Naive thymus-derived CD4-positive, alpha-beta T cell (primary cell): ENCODE measurements around the gene FADS6. TPM values are rescaled to one million over a fixed set of nuclear protein-coding genes. Genes with fewer than 3 reads are reported as not detected.
"Not testable (repeated sequence)": the region's sequence is repeated elsewhere in the genome, so short reads cannot be mapped to it uniquely, and the experiment has no call there.

Source experiments
- ATAC-seq: fragments of 150-1000 bp; cut with Tn5 transposase; 2 replicates; pipeline ENCODE4 v1.10.0; 2021; ENCODE audit warnings: mild to moderate bottlenecking, moderate library complexity
- CTCF ChIA-PET: fragments of 350-600 bp; sonication (Branson Sonifier 250); formaldehyde crosslinking; loops from one replicate; lab custom pipeline; 2021; ENCODE audit warnings: antibody characterized with exemption; lab: Charles Lee
- POLR2A ChIA-PET: fragments of 350-600 bp; sonication (Branson Sonifier 250); formaldehyde crosslinking; loops from one replicate; lab custom pipeline; 2021; ENCODE audit warnings: antibody characterized with exemption, inconsistent platforms; lab: Charles Lee
- DNase-seq, 9 donors: peaks; one replicate each; pipeline versions ENCODE4 v3.0.0 to v3.0.0-alpha.2; 2020 to 2022; ENCODE audit warnings: mixed read lengths in 1 of 9
- H3K27ac ChIP-seq: one replicate; pipeline ENCODE4 v1.7.0; 2013; ENCODE audit warnings: mild to moderate bottlenecking, low read depth, low read length, moderate library complexity
- H3K27me3 ChIP-seq, 2 donors: one replicate each; pipeline ENCODE4 v1.7.0; 2013; ENCODE audit warnings: low read length in 2 of 2, mild to moderate bottlenecking in 2 of 2, moderate library complexity in 2 of 2; ENCODE audit not compliant: control insufficient read depth in 2 of 2, insufficient read depth in 2 of 2
- H3K36me3 ChIP-seq, 3 experiments: 1 replicate in 2 of 3; 2 replicates in 1 of 3; pipeline ENCODE4 v1.7.0; 2013; ENCODE audit warnings: low read length in 3 of 3, mild to moderate bottlenecking in 3 of 3, moderate library complexity in 1 of 3; ENCODE audit not compliant: insufficient read depth in 3 of 3, control insufficient read depth in 2 of 3
- H3K4me1 ChIP-seq, 2 donors: one replicate each; pipeline ENCODE4 v1.7.0; 2013; ENCODE audit warnings: low read length in 2 of 2, mild to moderate bottlenecking in 2 of 2, moderate library complexity in 1 of 2; ENCODE audit not compliant: control insufficient read depth in 2 of 2, insufficient read depth in 2 of 2
- H3K4me3 ChIP-seq: 2 replicates; pipeline ENCODE4 v1.7.0; 2013; ENCODE audit warnings: mild to moderate bottlenecking, low read length
- H3K9me3 ChIP-seq, 3 experiments: 1 replicate in 2 of 3; 2 replicates in 1 of 3; pipeline ENCODE4 v1.7.0; 2013; ENCODE audit warnings: low read length in 3 of 3; ENCODE audit not compliant: control insufficient read depth in 2 of 3
- H3K27ac Mint-ChIP-seq, 9 donors: one replicate each; pipeline ENCODE4 v1.8.0; 2020 to 2022; ENCODE audit warnings: mixed read lengths in 9 of 9, mild to moderate bottlenecking in 8 of 9, moderate library complexity in 5 of 9, inconsistent platforms in 2 of 9
- H3K27me3 Mint-ChIP-seq, 5 donors: one replicate each; pipeline ENCODE4 v1.8.0; 2021 to 2022; ENCODE audit warnings: mixed read lengths in 5 of 5, mild to moderate bottlenecking in 1 of 5
- H3K36me3 Mint-ChIP-seq, 5 donors: one replicate each; pipeline ENCODE4 v1.8.0; 2020 to 2022; ENCODE audit warnings: mixed read lengths in 5 of 5, mild to moderate bottlenecking in 3 of 5, inconsistent platforms in 1 of 5
- H3K4me1 Mint-ChIP-seq, 7 donors: one replicate each; pipeline ENCODE4 v1.8.0; 2020 to 2022; ENCODE audit warnings: mixed read lengths in 7 of 7, mild to moderate bottlenecking in 3 of 7, inconsistent platforms in 1 of 7
- H3K4me3 Mint-ChIP-seq, 10 donors: one replicate each; pipeline ENCODE4 v1.8.0; 2020 to 2022; ENCODE audit warnings: mild to moderate bottlenecking in 10 of 10, mixed read lengths in 10 of 10, moderate library complexity in 6 of 10, inconsistent platforms in 2 of 10
- H3K9me3 Mint-ChIP-seq, 11 donors: one replicate each; pipeline ENCODE4 v1.8.0; 2020 to 2022; ENCODE audit warnings: mixed read lengths in 11 of 11, mild to moderate bottlenecking in 4 of 11, inconsistent platforms in 1 of 11, moderate library complexity in 1 of 11
- intact Hi-C, 2 donors: fragments of 100-400 bp; cut with micrococcal nuclease; formaldehyde crosslinking; loops; one replicate each; pipeline ENCODE4 v1.15.1; 2023
- polyA plus RNA-seq, 2 donors: library from polyadenylated mRNA; unstranded; fragments of 300-500 nt; fragmentation: Illumina TruSeq; gene quantifications; one replicate each; pipeline ENCODE4 v1.2.3, GENCODE V29; 2021
- total RNA-seq, 6 experiments: library from RNA in 5 of 6; stranded (reverse) in 5 of 6; gene quantifications; 1 replicate in 5 of 6; 2 replicates in 1 of 6; pipeline ENCODE4 v1.2.3 and lab custom pipeline; 2021 to 2026

The FADS6 gene
- total and polyA plus RNA-seq, 7 experiments from 2014 or later = 0.14 TPM; not detected in 6

- peaks cover 0 to 6% (median 0%) of the 10 kb centered on the region in 5 donors for H3K36me3 Mint-ChIP-seq
- no peaks in the 10 kb centered on the region for H3K27me3 ChIP-seq
- ChIA-PET CTCF (interaction anchor here (0.6 to 1.9 kb wide), 2 partner anchors 79 to 393 kb away, joined by 3 to 6 read pairs; no protein-coding TSS in a partner anchor), POLR2A (interaction anchor here (0.6 to 0.7 kb wide), 3 partner anchors 121 to 240 kb away, joined by 3 read pairs; no protein-coding TSS in a partner anchor)
- no peaks in the 10 kb centered on the region for H3K9me3 ChIP-seq
- DNase-seq = no peak
- peaks cover 0 to 3% (median 0%) of the 10 kb centered on the region in 5 donors for H3K27me3 Mint-ChIP-seq
- H3K4me3 Mint-ChIP-seq = no peak overlapping the region
- H3K4me3 ChIP-seq = no peak overlapping the region
- peaks cover 18 to 41% (median 22%) of the 10 kb centered on the region in 7 donors for H3K4me1 Mint-ChIP-seq
- peaks cover 11 to 14% of the 10 kb centered on the region in 2 donors for H3K4me1 ChIP-seq
- intact Hi-C loops = loop anchor here in 1 of 2 donors (5.0 kb wide), 1 partner anchor 797 kb away; the partner anchor contains the start of genes RECQL5 and SAP30BP
- H3K27ac ChIP-seq = no peak overlapping the region
- H3K27ac Mint-ChIP-seq = no peak overlapping the region
- H3K9me3 Mint-ChIP-seq = peaks cover 0 to 2% (median 0%) of the 10 kb centered on the region in 11 donors
- ATAC-seq = no peak
- no peaks in the 10 kb centered on the region for H3K36me3 ChIP-seq
These were observed 22.9 kb downstream of the FADS6 start for GRCh38 chr17:74870512-74870911.

- intact Hi-C loops = loop anchor here in 1 of 2 donors (5.0 kb wide), 1 partner anchor 797 kb away; the partner anchor contains the start of genes RECQL5 and SAP30BP
These were observed 23.4 kb downstream of the FADS6 start for GRCh38 chr17:74870028-74870427.

GRCh38 chr17:74868908-74869255 is 24.6 kb downstream of the FADS6 start:
- DNase-seq = no peak
- H3K9me3 ChIP-seq = no peaks in the 10 kb centered on the region
- ATAC-seq = no peak
- no peak overlapping the region for H3K27ac ChIP-seq
- peaks cover 10 to 14% of the 10 kb centered on the region in 2 donors for H3K4me1 ChIP-seq
- Mint-ChIP-seq H3K4me1 (peaks cover 19 to 37% (median 25%) of the 10 kb centered on the region in 7 donors), H3K9me3 (peaks cover 0 to 2% (median 0%) of the 10 kb centered on the region in 11 donors), H3K4me3 (no peak overlapping the region), H3K27me3 (peaks cover 0 to 3% (median 0%) of the 10 kb centered on the region in 5 donors), H3K27ac (no peak overlapping the region), H3K36me3 (peaks cover 0 to 8% (median 0%) of the 10 kb centered on the region in 5 donors)
- intact Hi-C loops = no loop called here
- no peaks in the 10 kb centered on the region for H3K27me3 ChIP-seq
- H3K36me3 ChIP-seq = no peaks in the 10 kb centered on the region
- H3K4me3 ChIP-seq = no peak overlapping the region
- ChIA-PET CTCF (interaction anchor here (1.7 kb wide), 1 partner anchor 78 kb away, joined by 10 read pairs; no protein-coding TSS in a partner anchor), POLR2A (interaction anchor here (1.1 kb wide), 1 partner anchor 78 kb away, joined by 3 read pairs; no protein-coding TSS in a partner anchor)

More at GRCh38 chr17:74870028-74870427, 23.4 kb downstream of the FADS6 start:
- peaks cover 19 to 40% (median 24%) of the 10 kb centered on the region in 7 donors for H3K4me1 Mint-ChIP-seq
- not testable (repeated sequence) for H3K9me3 ChIP-seq, H3K4me3 Mint-ChIP-seq, H3K9me3 Mint-ChIP-seq, H3K36me3 Mint-ChIP-seq, H3K36me3 ChIP-seq, H3K27ac ChIP-seq, H3K27me3 Mint-ChIP-seq, ATAC-seq, H3K27ac Mint-ChIP-seq, H3K27me3 ChIP-seq, DNase-seq, H3K4me3 ChIP-seq
- ChIA-PET CTCF (interaction anchor here (0.6 to 1.9 kb wide), 3 partner anchors 79 to 393 kb away, joined by 3 to 6 read pairs (median 3); no protein-coding TSS in a partner anchor), POLR2A (interaction anchor here (0.6 to 0.7 kb wide), 2 partner anchors 210 to 241 kb away, joined by 3 read pairs; no protein-coding TSS in a partner anchor)
- peaks cover 11 to 14% of the 10 kb centered on the region in 2 donors for H3K4me1 ChIP-seq

- H3K36me3 Mint-ChIP-seq = peaks cover 0 to 12% (median 3%) of the 10 kb centered on the region in 5 donors
- intact Hi-C loops = no loop called here
- Histone ChIP-seq H3K4me1 (peaks cover 6 to 11% of the 10 kb centered on the region in 2 donors), H3K27ac (no peak overlapping the region), H3K27me3 (no peaks in the 10 kb centered on the region), H3K36me3 (no peaks in the 10 kb centered on the region), H3K4me3 (no peak overlapping the region), H3K9me3 (no peaks in the 10 kb centered on the region)
- ChIA-PET CTCF (interaction anchor here (0.8 to 1.7 kb wide), 2 partner anchors 77 to 489 kb away, joined by 5 to 10 read pairs; no protein-coding TSS in a partner anchor), POLR2A (interaction anchor here (1.1 kb wide), 1 partner anchor 77 kb away, joined by 3 read pairs; no protein-coding TSS in a partner anchor)
- H3K4me1 Mint-ChIP-seq = peaks cover 16 to 34% (median 21%) of the 10 kb centered on the region in 7 donors
- no peak for DNase-seq
- no peak overlapping the region for H3K27ac Mint-ChIP-seq
- peaks cover 0 to 2% (median 0%) of the 10 kb centered on the region in 11 donors for H3K9me3 Mint-ChIP-seq
- no peak overlapping the region for H3K4me3 Mint-ChIP-seq
- ATAC-seq = no peak
- peaks cover 0 to 3% (median 0%) of the 10 kb centered on the region in 5 donors for H3K27me3 Mint-ChIP-seq
These were observed 25.1 kb downstream of the FADS6 start for GRCh38 chr17:74868251-74868907.

GRCh38 chr17:74866198-74866835 is 27.1 kb downstream of the FADS6 start:
- no peak overlapping the region for H3K27ac ChIP-seq
- Mint-ChIP-seq H3K9me3 (no peaks in the 10 kb centered on the region), H3K4me1 (peaks cover 2 to 26% (median 14%) of the 10 kb centered on the region in 7 donors), H3K27me3 (peaks cover 0 to 11% (median 7%) of the 10 kb centered on the region in 5 donors), H3K4me3 (no peak overlapping the region), H3K36me3 (peaks cover 0 to 12% (median 4%) of the 10 kb centered on the region in 5 donors), H3K27ac (no peak overlapping the region)
- H3K4me3 ChIP-seq = no peak overlapping the region
- H3K27me3 ChIP-seq = peaks cover 0 to 4% of the 10 kb centered on the region in 2 donors
- no peak for DNase-seq
- peaks cover 4 to 5% of the 10 kb centered on the region in 2 donors for H3K4me1 ChIP-seq
- H3K9me3 ChIP-seq = no peaks in the 10 kb centered on the region
- no peak for ATAC-seq
- intact Hi-C loops = no loop called here
- ChIA-PET POLR2A (interaction anchor here (0.9 to 1.3 kb wide), 2 partner anchors 76 to 127 kb away, joined by 4 to 5 read pairs; no protein-coding TSS in a partner anchor), CTCF (interaction anchor here (1.0 to 7.3 kb wide), 7 partner anchors 7 to 209 kb away, joined by 3 to 78 read pairs (median 10); partner anchors contain the start of genes FDXR and RAB37)
- H3K36me3 ChIP-seq = no peaks in the 10 kb centered on the region
